DND-41 (cell line): ENCODE results near the gene NIBAN1.

Experiments
- ATAC-seq: fragments of 200-7000 bp; cut with Tn5 transposase; 3 replicates; pipeline ENCODE4 v1.9.1; 2021; ENCODE audit warnings: low read depth; ENCODE audit not compliant: insufficient read depth
- DNase-seq: peaks from one replicate; pipeline ENCODE4 v3.0.0-alpha.2; 2020
- H2AFZ ChIP-seq: 2 replicates; pipeline ENCODE4 v1.6.0; 2012; ENCODE audit warnings: low read depth, low read length
- H3K27ac ChIP-seq: 2 replicates; pipeline ENCODE4 v1.5.1; 2012; ENCODE audit warnings: low read length, inconsistent platforms
- H3K27me3 ChIP-seq: fragments of 200-600 bp; sonication (generic); 2 replicates; pipeline ENCODE4 v1.6.0; 2012; ENCODE audit warnings: low read length, mild to moderate bottlenecking, inconsistent platforms; ENCODE audit not compliant: insufficient read depth, poor library complexity
- H3K36me3 ChIP-seq: 2 replicates; pipeline ENCODE4 v1.5.1; 2012; ENCODE audit warnings: low read length, inconsistent platforms; ENCODE audit not compliant: insufficient read depth
- H3K4me1 ChIP-seq: 2 replicates; pipeline ENCODE4 v1.5.1; 2012; ENCODE audit warnings: mild to moderate bottlenecking, low read length; ENCODE audit not compliant: insufficient read depth
- H3K4me2 ChIP-seq: 2 replicates; pipeline ENCODE4 v1.6.0; 2012; ENCODE audit warnings: mild to moderate bottlenecking, moderate library complexity, low read length, inconsistent platforms; ENCODE audit not compliant: insufficient read depth
- H3K4me3 ChIP-seq, 2 experiments: fragments of 200-600 bp in 1 of 2; shearing (Covaris generic) in 1 of 2; 2 replicates each; pipeline ENCODE4 v1.5.1; 2012 to 2016; ENCODE audit warnings: inconsistent platforms in 2 of 2, low read length in 2 of 2, mild to moderate bottlenecking in 2 of 2, low read depth in 1 of 2, moderate library complexity in 1 of 2
- H3K79me2 ChIP-seq: 2 replicates; pipeline ENCODE4 v1.6.0; 2012; ENCODE audit warnings: low read length, inconsistent platforms; ENCODE audit not compliant: insufficient read depth
- H3K9ac ChIP-seq: 2 replicates; pipeline ENCODE4 v1.6.0; 2012; ENCODE audit warnings: low read depth, mild to moderate bottlenecking, inconsistent platforms, low read length, moderate library complexity
- H3K9me3 ChIP-seq: 2 replicates; pipeline ENCODE4 v1.5.1; 2012; ENCODE audit warnings: low read length, moderate library complexity, mild to moderate bottlenecking, inconsistent platforms; ENCODE audit not compliant: insufficient read depth, severe bottlenecking
- H4K20me1 ChIP-seq: 2 replicates; pipeline ENCODE4 v1.6.0; 2012; ENCODE audit warnings: low read length; ENCODE audit not compliant: insufficient read depth
- EZH2 ChIP-seq: IDR thresholded peaks from 3 replicates; pipeline ENCODE4 v1.6.1; 2012; ENCODE audit warnings: borderline replicate concordance, low read depth, mild to moderate bottlenecking, moderate library complexity, low read length, inconsistent platforms; ENCODE audit not compliant: severe bottlenecking
- TF ChIP-seq, protein P1 (sequence below): IDR thresholded peaks from 2 replicates; pipeline ENCODE4 v1.5.1; 2012; ENCODE audit warnings: borderline replicate concordance, low read length, moderate library complexity, mild to moderate bottlenecking; ENCODE audit not compliant: poor library complexity, severe bottlenecking; ENCODE audit errors: extremely low read depth

Gene NIBAN1

DNA sequence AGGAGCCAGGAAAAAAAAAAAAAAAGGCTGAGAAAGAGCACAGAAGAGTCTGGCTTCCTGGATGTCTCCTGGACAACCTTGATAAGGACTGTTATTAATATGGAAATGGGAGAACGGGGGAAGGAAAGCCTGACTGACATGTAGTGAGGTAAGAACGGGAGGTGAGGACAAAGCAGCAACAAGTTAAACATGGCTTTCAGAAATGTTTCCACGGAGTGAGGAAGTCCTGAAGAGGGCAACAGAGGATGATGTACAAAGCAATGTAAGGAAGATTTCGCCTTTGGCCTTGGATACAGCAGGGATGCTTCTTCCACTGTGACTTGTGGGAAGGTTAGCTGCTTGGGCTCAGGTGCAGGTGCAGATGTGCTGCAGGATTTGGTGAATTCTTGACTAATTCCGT is 11.9 kb upstream of the NIBAN1 start:
- no peaks in the 10 kb centered on the region for H4K20me1 ChIP-seq
- TF ChIP-seq, protein P1, sequence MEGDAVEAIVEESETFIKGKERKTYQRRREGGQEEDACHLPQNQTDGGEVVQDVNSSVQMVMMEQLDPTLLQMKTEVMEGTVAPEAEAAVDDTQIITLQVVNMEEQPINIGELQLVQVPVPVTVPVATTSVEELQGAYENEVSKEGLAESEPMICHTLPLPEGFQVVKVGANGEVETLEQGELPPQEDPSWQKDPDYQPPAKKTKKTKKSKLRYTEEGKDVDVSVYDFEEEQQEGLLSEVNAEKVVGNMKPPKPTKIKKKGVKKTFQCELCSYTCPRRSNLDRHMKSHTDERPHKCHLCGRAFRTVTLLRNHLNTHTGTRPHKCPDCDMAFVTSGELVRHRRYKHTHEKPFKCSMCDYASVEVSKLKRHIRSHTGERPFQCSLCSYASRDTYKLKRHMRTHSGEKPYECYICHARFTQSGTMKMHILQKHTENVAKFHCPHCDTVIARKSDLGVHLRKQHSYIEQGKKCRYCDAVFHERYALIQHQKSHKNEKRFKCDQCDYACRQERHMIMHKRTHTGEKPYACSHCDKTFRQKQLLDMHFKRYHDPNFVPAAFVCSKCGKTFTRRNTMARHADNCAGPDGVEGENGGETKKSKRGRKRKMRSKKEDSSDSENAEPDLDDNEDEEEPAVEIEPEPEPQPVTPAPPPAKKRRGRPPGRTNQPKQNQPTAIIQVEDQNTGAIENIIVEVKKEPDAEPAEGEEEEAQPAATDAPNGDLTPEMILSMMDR, result peak; percentile 8
- no peak for TF ChIP-seq EZH2
- DNase-seq, result no peak
- peaks cover 18% of the 10 kb centered on the region for H3K27me3 ChIP-seq
- no peak overlapping the region for H3K27ac ChIP-seq
- no peak for ATAC-seq
- H3K79me2 ChIP-seq, result no peaks in the 10 kb centered on the region
- H3K4me3 ChIP-seq, result no peak overlapping the region
- no peak overlapping the region for H3K4me2 ChIP-seq
- H3K9ac ChIP-seq, result no peak overlapping the region
- no peaks in the 10 kb centered on the region for H3K4me1 ChIP-seq
- no peak overlapping the region for H2AFZ ChIP-seq
- H3K36me3 ChIP-seq, result no peaks in the 10 kb centered on the region
- H3K9me3 ChIP-seq, result no peaks in the 10 kb centered on the region

DNA sequence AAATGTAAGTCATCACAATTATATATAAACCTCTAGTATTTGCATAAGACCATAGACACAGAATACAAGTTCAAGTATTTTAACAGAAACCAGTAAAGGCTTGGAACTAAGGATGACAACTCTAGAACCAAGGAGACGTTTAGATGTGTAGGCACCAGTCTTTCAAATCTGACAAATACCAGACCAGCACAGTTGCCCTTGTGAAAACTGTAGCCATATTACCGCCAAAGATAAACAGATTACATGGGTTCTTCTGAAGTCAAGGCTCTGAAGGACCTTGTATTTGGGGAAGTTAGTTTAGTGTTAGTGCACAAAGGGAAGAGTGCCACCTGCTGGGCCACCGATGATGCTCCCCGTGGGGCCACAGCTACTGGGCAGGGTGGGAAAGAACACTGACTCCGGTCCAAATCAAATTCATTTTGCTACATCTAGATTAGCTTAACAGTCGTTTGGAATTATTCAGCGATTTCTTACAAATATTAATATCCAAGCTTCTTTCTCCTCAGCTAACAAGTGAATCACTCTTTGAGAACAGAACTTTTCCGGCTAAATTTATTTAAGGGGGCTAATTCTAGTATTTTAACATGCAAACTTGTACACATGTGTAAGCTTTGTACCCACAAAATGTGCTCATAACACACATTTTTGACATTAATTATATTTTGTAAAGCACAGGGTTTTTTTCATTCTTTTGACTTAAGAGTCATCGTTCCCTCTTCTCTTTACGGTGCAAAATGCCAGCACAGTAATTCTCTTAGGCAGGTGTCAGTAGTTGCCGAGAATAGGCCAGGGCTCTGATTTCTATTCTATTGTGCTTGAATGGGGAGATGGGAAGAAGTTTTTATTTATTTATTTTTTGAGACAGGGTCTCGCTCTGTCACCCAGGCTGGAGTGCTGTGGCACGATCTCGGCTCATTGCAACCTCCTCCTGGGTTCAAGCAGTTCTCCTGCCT is 8.0 kb upstream of the NIBAN1 start:
- no peak overlapping the region for H2AFZ ChIP-seq
- no peaks in the 10 kb centered on the region for H3K9me3 ChIP-seq
- no peaks in the 10 kb centered on the region for H4K20me1 ChIP-seq
- no peak overlapping the region for H3K4me3 ChIP-seq
- H3K27ac ChIP-seq, result no peak overlapping the region
- DNase-seq, result peak; percentile 46
- no peak overlapping the region for H3K4me2 ChIP-seq
- no peaks in the 10 kb centered on the region for H3K79me2 ChIP-seq
- TF ChIP-seq, protein P1, result peak; percentile 85
- TF ChIP-seq EZH2, result no peak
- H3K27me3 ChIP-seq, result peaks cover 17% of the 10 kb centered on the region
- no peaks in the 10 kb centered on the region for H3K36me3 ChIP-seq
- peak; percentile 87 for ATAC-seq
- H3K9ac ChIP-seq, result no peak overlapping the region
- H3K4me1 ChIP-seq, result no peaks in the 10 kb centered on the region

DNA sequence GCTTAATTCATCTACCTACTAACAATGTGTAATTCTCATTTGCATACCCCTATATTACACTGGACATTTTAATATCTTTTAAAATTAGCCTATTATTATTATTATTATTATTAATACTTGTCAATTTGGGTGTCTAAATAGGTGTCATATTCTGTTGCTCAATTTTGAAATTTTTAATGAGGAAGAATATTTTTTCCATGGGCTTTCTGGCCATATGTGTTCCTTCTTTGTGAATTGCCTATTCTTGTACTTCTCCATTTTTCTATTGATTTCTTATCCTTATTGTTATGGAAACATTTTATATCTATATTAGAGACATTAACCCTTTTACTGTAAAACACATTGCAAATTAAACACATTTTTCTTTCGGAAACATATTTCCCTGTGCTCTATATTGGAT is 6.4 kb upstream of the NIBAN1 start:
- DNase-seq (no peak), ATAC-seq (no peak)
- no peaks in the 10 kb centered on the region for H3K9me3 ChIP-seq
- H3K36me3 ChIP-seq, result no peaks in the 10 kb centered on the region
- H4K20me1 ChIP-seq, result no peaks in the 10 kb centered on the region
- H2AFZ ChIP-seq, result no peak overlapping the region
- no peak overlapping the region for H3K9ac ChIP-seq
- peaks cover 22% of the 10 kb centered on the region for H3K27me3 ChIP-seq
- H3K4me3 ChIP-seq, result no peak overlapping the region
- no peaks in the 10 kb centered on the region for H3K79me2 ChIP-seq
- H3K27ac ChIP-seq, result no peak overlapping the region
- no peaks in the 10 kb centered on the region for H3K4me1 ChIP-seq
- no peak for TF ChIP-seq EZH2
- TF ChIP-seq, protein P1, result no peak
- no peak overlapping the region for H3K4me2 ChIP-seq
